Measurements from ENCODE around the gene FASN.
"Not testable (repeated sequence)": the region's sequence is repeated elsewhere in the genome, so short reads cannot be mapped to it uniquely, and the experiment has no call there.

FASN gene
- 101 to 258 (median 113) reads per million in 4 donors for total RNA-seq

DNA sequence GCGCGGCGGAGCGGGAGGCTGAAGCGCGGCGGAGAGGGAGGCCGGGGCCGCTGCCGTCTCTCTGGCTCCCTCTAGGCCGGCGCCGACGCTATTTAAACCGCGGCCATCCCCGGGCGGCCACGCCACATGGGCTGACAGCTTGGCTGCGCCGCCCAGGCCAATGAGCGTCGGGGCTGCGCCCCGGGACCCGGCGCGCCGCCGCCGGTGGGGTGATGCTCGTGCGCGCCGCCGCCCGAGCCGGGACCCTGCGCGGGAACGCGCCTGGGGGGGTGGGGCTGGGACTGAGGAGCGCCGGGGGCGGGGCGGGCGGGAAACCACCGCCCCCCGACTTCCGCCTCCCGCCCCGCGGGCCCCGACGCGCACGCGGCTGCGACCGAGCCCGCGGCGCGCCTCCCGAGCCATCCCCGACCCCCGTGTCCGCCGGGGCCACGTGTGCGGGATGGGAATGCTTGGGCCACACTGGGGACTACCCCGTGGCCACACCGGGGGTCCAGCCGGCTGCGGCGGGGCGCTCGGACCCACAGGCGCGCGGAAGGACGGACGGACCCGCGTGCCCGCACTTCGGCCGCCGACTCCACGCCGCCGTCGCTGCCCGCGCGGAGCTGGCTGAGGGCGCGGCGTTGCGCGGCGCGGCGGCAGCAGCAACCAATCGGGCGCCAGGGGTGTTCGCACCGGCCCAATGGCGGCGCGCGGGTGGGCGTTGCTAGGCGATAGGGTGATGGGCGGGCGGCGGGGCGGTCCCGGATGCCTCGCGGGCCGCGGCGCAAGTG is at the start of gene FASN:
Gene FASN (minus strand): TSS at position 68 of the 770 bp plus-strand sequence. CDS start 1,791 bp downstream, outside the sequence.
- DNase-seq, result peak; percentile 85 to 94 (median 86)

DNA sequence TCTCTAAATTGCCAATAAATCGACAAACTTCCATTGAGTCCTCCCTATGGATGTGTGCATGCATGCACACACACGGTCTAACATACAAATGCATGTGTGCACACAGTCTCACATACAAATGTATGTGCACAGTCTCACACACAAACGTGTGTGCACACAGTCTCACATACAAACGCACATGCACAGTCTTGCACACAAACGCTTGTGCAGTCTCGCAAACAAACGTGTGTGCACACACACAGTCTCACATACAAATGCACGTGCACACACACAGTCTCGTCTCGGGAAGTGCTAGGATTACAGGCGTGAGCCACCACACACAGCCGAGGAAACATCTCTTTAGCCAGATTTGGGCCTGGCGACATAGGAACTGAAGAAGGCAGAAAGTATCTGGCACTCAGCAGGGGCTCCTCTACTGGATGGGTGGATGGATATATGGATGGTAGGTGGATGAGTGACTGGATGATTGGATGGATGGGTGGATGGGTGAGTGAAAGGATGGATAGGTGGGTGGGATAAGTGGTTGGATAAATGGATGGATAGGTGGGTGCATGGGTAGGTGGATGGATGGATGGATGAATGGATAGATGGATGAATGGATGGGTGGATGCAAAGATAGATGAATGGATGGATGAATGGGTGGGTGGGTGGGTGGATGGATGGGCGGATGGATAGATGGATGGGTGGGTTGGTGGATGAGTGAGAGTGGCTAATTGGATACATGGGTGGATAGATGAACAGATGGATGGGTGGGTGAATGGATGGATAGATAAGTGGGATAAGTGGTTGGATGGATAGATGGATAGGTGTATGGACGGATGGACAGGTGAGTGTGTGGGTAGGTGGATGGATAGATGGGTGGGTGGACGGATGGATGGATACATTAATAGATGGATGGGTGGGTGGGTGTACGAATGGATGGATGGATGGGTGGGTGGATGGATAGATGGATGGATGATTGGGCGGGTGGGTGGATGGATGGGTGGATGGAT is 48.9 kb upstream of the FASN start:
- no peak for DNase-seq

- no peak for DNase-seq
Observed at GRCh38 chr17:82145550-82146155, 47.6 kb upstream of the FASN start.

DNA sequence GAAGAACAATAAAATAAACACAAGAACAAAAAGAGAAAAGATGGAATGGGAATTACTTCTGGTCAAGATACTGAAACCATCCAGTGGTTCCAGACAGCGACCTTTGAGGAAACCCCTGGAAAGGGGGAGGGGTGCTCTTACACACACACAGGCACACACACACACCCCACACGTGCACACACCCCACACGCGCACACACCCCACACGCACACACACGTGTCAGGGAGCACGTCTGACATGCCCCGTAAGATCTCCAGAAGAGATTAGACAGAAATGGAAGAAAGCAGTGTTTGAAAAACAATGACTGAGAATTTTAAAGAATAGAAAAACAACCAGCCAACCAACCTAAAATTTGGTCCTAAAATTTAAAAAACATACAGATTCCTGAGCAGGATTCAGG is 45.3 kb upstream of the FASN start:
- DNase-seq, result no peak

DNA sequence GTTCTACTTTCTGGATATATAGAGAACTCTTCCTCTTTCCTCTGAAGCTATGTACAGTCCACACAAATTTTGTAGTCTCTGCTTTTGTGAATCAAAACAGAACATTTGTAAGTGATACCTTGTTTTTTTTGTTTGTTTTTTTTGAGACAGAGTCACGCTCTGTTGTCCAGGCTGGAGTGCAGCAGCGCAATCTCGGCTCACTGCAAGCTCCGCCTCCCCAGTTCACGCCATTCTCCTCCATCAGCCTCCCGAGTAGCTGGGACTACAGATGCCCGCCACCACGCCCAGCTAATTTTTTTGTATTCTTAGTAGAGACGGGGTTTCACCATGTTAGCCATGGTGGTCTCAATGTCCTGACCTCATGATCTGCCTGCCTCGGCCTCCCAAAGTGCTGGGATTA is 41.9 kb upstream of the FASN start:
- not testable (repeated sequence) for DNase-seq

DNA sequence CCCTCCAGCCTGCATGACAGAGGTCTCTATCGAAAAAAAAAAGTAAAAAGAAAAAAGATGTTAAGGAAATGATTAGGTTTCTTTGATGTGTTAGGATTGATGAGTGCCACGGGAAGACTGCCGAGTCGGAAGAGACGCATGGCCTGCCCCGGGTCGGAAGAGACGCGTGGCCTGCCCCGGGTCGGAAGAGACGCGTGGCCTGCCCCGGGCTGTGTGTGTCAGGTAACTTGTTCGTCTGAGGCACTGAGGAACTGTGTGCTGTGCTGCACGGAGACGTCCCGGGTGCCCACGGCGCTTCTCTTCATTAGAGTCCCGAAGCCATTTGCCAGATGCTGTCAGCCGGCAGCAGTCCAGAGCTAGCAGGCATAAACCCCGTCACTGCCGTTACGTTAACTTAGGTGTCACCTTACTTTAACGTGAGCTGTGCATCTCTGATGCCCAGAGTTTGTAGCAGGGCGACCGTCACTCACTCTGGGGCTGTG is 40.5 kb upstream of the FASN start:
- no peak for DNase-seq

DNA sequence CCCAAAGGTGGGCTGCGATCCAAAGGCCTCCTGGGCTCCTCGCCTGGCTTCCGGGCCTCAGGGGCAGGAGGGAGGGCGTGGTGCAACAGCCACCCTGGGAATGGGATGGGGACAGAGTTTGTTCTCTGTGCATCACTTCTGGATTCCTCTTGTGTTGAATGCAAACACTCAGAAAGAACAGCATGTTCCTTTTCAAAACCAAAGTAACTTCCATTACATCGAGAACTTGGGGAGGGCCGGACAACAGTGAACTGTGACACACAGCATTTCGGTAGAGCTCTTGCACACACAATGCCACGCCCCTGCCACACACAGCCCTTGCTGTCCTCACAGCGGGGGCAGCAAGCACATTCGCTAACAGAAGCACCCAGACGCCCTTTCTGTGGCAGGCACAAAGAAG is 36.1 kb upstream of the FASN start:
- no peak for DNase-seq

GRCh38 chr17:82133166-82133953 is 35.3 kb upstream of the FASN start:
- DNase-seq, result not testable (repeated sequence)

DNA sequence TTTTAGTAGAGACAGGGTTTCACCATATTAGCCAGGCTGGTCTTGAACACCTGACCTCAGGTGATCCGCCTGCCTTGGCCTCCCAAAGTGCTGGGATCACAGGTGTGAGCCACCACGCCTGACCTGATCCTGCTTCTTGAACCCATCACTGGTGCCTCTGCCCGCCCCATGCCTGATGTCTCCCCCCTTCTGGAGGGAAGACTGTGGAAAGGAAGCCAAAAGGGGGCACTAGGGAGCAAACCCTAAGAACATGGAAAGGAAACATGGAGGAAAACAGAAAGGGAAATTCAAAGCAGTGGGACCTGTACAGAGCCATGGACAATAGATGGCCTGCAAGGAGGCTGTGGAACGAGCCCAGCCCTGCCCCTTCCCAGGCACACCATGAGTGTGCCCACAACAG is 31.1 kb upstream of the FASN start:
- no peak for DNase-seq

DNA sequence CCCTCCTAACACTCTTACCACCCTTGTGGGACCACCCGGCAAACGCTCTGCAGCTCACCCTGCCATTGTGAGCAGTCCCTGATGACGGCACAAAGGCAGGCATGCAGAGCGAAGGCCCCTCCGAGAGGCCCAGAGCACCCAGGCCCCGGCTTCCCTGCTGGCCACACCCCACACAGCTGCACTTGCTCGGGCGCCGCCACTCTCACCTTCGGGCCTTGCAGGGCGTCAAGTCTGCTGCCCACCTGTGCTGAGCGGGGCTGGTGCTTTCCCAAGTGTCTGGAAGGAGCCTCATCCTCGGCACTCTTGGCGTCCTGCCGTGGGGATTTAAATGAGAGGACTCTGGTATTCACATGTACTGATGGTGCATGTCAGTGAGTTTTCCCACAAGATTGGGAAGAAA is 30.3 kb upstream of the FASN start:
- no peak for DNase-seq

DNA sequence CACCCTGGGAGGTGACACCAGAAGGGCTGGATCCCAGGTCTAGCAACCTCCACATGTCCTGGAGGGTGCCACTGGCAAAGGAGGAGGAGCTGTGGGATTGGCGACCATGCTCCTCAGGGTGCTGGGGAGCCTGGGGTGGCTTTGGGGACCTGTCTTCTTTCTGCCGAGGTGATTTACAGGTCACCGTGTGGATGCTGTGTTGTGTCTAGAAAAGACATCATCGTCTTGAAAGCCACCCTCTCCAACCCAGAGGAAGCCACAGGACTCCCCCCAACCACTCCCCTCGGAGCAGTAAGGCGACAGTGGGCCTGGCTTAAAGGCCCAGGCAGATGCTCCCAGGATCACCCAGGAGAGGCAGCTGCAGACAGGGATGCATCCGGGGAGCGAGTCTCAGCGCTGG is 29.7 kb upstream of the FASN start:
- peak in 2 of 5 donors; percentile 18 to 21 for DNase-seq

DNA sequence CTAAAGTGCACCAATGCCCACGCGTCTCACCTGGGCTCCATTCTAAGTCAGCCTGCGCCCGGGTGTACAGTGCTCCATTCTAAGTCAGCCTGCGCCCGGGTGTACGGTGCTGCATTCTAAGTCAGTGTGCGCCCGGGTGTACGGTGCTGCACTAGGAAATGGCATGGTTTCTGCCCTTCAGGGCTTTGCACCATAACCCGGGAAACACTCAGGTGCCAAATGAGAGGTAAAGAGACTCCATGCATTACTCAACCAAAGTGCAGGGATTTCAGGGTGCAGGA is 29.2 kb upstream of the FASN start:
- peak in 1 of 5 donors; percentile 23 for DNase-seq

- peak; percentile 78 to 91 (median 86) for DNase-seq
Observed at GRCh38 chr17:82126556-82127314, 28.7 kb upstream of the FASN start.

DNA sequence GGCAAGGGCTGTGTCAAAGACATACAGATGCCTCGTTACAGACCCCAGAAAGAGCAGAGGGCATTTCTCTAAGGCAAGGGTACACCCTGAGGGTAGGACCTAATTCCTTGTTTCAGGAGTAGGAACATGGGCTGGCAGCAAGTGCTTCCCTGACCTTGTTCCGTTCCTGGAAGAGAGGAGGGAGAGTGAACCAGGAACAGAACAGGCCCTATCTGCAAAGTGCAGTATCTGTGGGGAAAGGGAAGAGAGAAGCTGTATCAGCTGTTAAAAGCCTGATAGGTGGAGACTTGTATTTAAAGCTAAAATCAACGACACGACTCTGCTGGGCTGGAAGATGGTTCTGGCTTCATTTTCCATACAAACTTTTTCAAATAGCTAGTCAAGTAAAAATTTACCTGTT is 26.1 kb upstream of the FASN start:
- DNase-seq, result no peak

DNA sequence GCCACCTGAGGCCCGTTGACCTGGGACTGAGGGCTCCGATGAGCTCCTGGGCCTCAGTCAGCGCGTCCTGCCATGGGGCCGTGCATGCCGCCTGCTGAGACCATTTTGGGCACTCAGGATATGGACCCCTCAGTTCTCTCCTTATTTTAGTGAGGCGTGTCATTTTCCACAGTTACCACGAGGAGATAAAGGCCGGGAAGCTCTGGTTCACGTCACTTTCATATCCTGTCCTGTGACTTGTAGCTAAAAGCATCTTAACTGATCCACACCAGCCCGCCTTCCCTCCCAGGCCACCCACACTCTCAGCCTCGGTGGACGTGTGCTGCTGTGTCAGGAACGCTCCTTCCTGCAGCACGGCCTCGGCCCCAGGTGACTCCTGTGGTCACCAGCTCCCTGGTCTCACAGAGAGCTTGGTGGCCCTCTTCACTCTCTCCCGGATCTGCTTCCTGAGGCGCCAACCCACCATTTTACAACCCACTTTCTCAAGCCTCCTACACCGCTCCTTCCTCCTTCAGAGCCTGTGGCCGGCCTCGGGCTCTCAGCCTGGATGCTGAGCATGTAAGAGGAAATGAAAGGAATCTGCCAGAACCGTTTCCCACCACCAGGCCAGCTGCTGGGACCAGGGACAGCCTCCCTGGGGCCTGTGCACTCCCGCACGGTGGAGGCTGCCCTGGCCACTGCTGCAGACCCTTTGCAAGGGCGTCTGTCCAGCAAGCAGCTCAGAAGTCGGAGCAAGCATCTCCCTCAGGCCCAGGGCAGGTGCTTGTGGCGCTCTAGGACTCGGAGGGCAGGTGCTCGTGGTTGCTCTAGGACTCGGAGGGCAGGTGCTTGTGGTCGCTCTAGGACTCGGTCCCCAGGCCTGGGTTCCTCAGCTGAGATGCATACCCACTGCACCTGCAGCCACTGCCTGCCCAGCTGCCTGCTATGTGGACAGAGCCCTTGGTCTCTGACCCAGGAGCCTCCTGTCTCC is 23.9 kb upstream of the FASN start:
- DNase-seq, result no peak

- no peak for DNase-seq
Observed at GRCh38 chr17:82121246-82121645, 23.2 kb upstream of the FASN start.

GRCh38 chr17:82120148-82120547 is 22.1 kb upstream of the FASN start:
- no peak for DNase-seq

GRCh38 chr17:82118815-82119380 is 20.9 kb upstream of the FASN start:
- no peak for DNase-seq

GRCh38 chr17:82118168-82118814 is 20.3 kb upstream of the FASN start:
- no peak for DNase-seq
